ENCODE data around the gene DDX42.

Gene DDX42

GRCh38 chr17:63774141-63774968 is at the start of gene DDX42:
Gene DDX42, plus strand, starts transcription at chr17:63774170. Its CDS starts 12,880 bp downstream, at chr17:63787050.
- no peak for DNase-seq (ENCODE audit: low spot score)

- no peak for DNase-seq (ENCODE audit: low spot score)
These were observed 38.3 kb upstream of the DDX42 start for GRCh38 chr17:63735691-63736090.

GRCh38 chr17:63740464-63741142 is 33.4 kb upstream of the DDX42 start:
- DNase-seq (ENCODE audit: low spot score) = peak; percentile 16

- no peak for DNase-seq (ENCODE audit: low spot score)
These were observed 32.9 kb upstream of the DDX42 start for GRCh38 chr17:63741143-63741407.

GRCh38 chr17:63741408-63742173 is 32.4 kb upstream of the DDX42 start, which contains the start of gene STRADA:
Gene STRADA, minus strand, starts transcription at chr17:63741799. Its CDS starts 13,430 bp downstream, at chr17:63728369.
- peak; percentile 97 for DNase-seq (ENCODE audit: low spot score)

GRCh38 chr17:63751806-63752205 is 22.2 kb upstream of the DDX42 start:
- peak; percentile 36 for DNase-seq (ENCODE audit: low spot score)

GRCh38 chr17:63752707-63753106 is 21.3 kb upstream of the DDX42 start:
- no peak for DNase-seq (ENCODE audit: low spot score)

GRCh38 chr17:63753215-63753614 is 20.8 kb upstream of the DDX42 start:
- no peak for DNase-seq (ENCODE audit: low spot score)

GRCh38 chr17:63754046-63754445 is 19.9 kb upstream of the DDX42 start:
- DNase-seq (ENCODE audit: low spot score) = no peak

- DNase-seq (ENCODE audit: low spot score) = no peak
These were observed 15.5 kb upstream of the DDX42 start for GRCh38 chr17:63758428-63758827.

- no peak for DNase-seq (ENCODE audit: low spot score)
These were observed 13.0 kb upstream of the DDX42 start for GRCh38 chr17:63760771-63761539.

- no peak for DNase-seq (ENCODE audit: low spot score)
These were observed 11.6 kb upstream of the DDX42 start for GRCh38 chr17:63762161-63763078.

GRCh38 chr17:63764716-63765115 is 9.3 kb upstream of the DDX42 start:
- no peak for DNase-seq (ENCODE audit: low spot score)

- no peak for DNase-seq (ENCODE audit: low spot score)
These were observed 7.2 kb upstream of the DDX42 start for GRCh38 chr17:63766754-63767153.

GRCh38 chr17:63768433-63768832 is 5.5 kb upstream of the DDX42 start:
- no peak for DNase-seq (ENCODE audit: low spot score)

- no peak for DNase-seq (ENCODE audit: low spot score)
These were observed 1.1 kb upstream of the DDX42 start for GRCh38 chr17:63772801-63773271.

GRCh38 chr17:63773272-63774140 is 464 bp upstream of the DDX42 start, which contains the start of gene CCDC47:
Gene CCDC47, minus strand, starts transcription at chr17:63773597. Its CDS starts 7,422 bp downstream, at chr17:63766175.
- DNase-seq (ENCODE audit: low spot score) = peak; percentile 100

- DNase-seq (ENCODE audit: low spot score) = no peak
These were observed 947 bp downstream of the DDX42 start for GRCh38 chr17:63774969-63775265.

GRCh38 chr17:63775420-63775819 is 1.4 kb downstream of the DDX42 start:
- DNase-seq (ENCODE audit: low spot score) = no peak

GRCh38 chr17:63780507-63780906 is 6.5 kb downstream of the DDX42 start:
- no peak for DNase-seq (ENCODE audit: low spot score)

All from globus pallidus (tissue), 1 donor.